WTC11 (cell line): ENCODE measurements around the gene FLT1.

Source experiments
- NFE2L1 ChIP-seq: sonication (generic); formaldehyde crosslinking; IDR thresholded peaks from 2 replicates; pipeline ENCODE4 v1.8.1; 2023; ENCODE audit warnings: missing genetic modification reagents
- TF ChIP-seq, protein P1 (sequence below): sonication (generic); formaldehyde crosslinking; IDR thresholded peaks from 2 replicates; pipeline ENCODE4 v1.8.1; 2023; ENCODE audit warnings: mild to moderate bottlenecking, moderate library complexity, missing genetic modification reagents
- TF ChIP-seq, protein P2 (sequence below): fragments of 200-600 bp; IDR thresholded peaks from 2 replicates; pipeline ENCODE4 v1.8.0; 2022; ENCODE audit warnings: antibody characterized with exemption

DNA sequence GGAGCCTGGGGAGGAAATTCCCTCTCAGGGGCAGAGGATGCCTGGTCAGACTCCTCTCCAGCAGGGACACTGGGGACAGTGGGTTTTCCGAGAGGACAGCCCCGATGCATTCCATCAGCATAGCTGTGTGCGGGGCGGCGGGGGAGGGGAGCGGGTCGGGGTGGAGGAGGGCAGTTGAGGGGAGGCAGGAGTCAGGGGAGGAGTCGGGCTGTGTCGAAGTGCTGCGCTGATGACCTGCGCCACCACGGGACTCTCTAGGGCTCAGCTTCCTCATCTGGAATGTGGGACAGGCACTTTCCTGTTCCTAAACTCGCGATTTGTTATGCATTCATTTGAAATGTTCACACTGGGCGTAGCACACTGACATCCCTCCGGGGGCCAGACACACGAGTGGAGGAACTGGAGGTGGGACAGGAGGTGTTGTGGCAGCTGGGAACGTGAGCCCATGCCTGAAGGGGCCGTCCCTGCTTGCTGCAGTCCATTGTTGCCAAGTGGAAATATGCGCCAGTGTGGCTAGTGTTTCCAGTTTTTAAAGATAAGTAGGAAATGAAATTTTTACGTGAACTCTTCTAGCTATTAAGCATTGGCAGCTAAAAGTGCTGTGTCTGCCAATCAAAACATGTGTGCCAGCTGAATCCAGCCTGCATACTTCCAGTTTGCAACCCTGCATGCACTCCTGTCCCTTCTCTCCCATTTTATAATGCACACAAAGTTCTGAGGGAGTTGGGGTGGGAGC lies 43.3 kb downstream of the FLT1 start:
- no peak for TF ChIP-seq NFE2L1 (CRISPR knock-in tag)
- TF ChIP-seq, protein P1, sequence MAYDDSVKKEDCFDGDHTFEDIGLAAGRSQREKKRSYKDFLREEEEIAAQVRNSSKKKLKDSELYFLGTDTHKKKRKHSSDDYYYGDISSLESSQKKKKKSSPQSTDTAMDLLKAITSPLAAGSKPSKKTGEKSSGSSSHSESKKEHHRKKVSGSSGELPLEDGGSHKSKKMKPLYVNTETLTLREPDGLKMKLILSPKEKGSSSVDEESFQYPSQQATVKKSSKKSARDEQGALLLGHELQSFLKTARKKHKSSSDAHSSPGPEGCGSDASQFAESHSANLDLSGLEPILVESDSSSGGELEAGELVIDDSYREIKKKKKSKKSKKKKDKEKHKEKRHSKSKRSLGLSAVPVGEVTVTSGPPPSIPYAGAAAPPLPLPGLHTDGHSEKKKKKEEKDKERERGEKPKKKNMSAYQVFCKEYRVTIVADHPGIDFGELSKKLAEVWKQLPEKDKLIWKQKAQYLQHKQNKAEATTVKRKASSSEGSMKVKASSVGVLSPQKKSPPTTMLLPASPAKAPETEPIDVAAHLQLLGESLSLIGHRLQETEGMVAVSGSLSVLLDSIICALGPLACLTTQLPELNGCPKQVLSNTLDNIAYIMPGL: no peak
- TF ChIP-seq, protein P2, sequence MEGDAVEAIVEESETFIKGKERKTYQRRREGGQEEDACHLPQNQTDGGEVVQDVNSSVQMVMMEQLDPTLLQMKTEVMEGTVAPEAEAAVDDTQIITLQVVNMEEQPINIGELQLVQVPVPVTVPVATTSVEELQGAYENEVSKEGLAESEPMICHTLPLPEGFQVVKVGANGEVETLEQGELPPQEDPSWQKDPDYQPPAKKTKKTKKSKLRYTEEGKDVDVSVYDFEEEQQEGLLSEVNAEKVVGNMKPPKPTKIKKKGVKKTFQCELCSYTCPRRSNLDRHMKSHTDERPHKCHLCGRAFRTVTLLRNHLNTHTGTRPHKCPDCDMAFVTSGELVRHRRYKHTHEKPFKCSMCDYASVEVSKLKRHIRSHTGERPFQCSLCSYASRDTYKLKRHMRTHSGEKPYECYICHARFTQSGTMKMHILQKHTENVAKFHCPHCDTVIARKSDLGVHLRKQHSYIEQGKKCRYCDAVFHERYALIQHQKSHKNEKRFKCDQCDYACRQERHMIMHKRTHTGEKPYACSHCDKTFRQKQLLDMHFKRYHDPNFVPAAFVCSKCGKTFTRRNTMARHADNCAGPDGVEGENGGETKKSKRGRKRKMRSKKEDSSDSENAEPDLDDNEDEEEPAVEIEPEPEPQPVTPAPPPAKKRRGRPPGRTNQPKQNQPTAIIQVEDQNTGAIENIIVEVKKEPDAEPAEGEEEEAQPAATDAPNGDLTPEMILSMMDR: no peak
